A549 treated with AZD9567 at 1 μM for 4 hours (cell line): Measurements from ENCODE around the gene GRIN2D. TPM values are rescaled to one million over a fixed set of nuclear protein-coding genes. Genes with fewer than 3 reads are reported as not detected.

Experiments
- total RNA-seq: library from RNA; stranded (reverse); fragments of 200-300 nt; extraction: Qiagen RNA extraction; gene quantifications from 5 replicates; pipeline ENCODE4 v1.2.3, GENCODE V29; 2022; ENCODE audit not compliant: insufficient read depth

The GRIN2D gene
- 5.1 to 8.8 TPM (median 7.8 TPM) in 5 replicates for total RNA-seq

GRCh38 chr19:48393559-48394330 is at the start of gene GRIN2D:
TSS of gene GRIN2D (plus strand) at chr19:48393668. CDS start at chr19:48398393, 4,725 bp downstream.

GRCh38 chr19:48363810-48364597 is 29.5 kb upstream of the GRIN2D start, which contains the start of the genes SYNGR4 and TMEM143:
TSS of gene SYNGR4 (plus strand) at chr19:48364367. CDS start at chr19:48365843, 1,476 bp downstream.
TSS of gene TMEM143 (minus strand) at chr19:48363940. CDS start at chr19:48363920, 20 bp downstream.

GRCh38 chr19:48391100-48392005 is 2.1 kb upstream of the GRIN2D start, which contains the start of gene KDELR1:
TSS of gene KDELR1 (minus strand) at chr19:48391551. CDS start at chr19:48391358, 193 bp downstream.

Other genes with a start within 250 kb of the GRIN2D start
- 61.5 to 69.7 TPM (median 68.2 TPM) in 5 replicates for gene LIG1, start 223.3 kb upstream of the GRIN2D start, total RNA-seq
- gene ZSWIM9, start 223.0 kb upstream of the GRIN2D start, total RNA-seq: 4.5 to 7.5 TPM (median 7.4 TPM) in 5 replicates
- 14.7 to 29.8 TPM (median 15.2 TPM) in 5 replicates for gene CARD8, start 137.8 kb upstream of the GRIN2D start, total RNA-seq
- 5.8 to 10.1 TPM (median 6.0 TPM) in 5 replicates for gene ZNF114, start 123.6 kb upstream of the GRIN2D start, total RNA-seq
- gene EMP3, start 68.1 kb upstream of the GRIN2D start, total RNA-seq: 325 to 465 TPM (median 421 TPM) in 5 replicates
- 1.8 to 5.3 TPM (median 3.8 TPM) in 5 replicates for gene TMEM143, start 29.7 kb upstream of the GRIN2D start, total RNA-seq
- gene SYNGR4, start 29.3 kb upstream of the GRIN2D start, total RNA-seq: 2.4 to 6.0 TPM (median 3.0 TPM) in 5 replicates
- gene KDELR1, start 2.1 kb upstream of the GRIN2D start, total RNA-seq: 388 to 423 TPM (median 399 TPM) in 5 replicates
- 97.8 to 124 TPM (median 112 TPM) in 5 replicates for gene GRWD1, start 52.3 kb downstream of the GRIN2D start, total RNA-seq
- gene KCNJ14, start 61.9 kb downstream of the GRIN2D start, total RNA-seq: 1.1 to 2.5 TPM (median 1.3 TPM) in 4 of 5 replicates, not detected in the other
- 60.6 to 75.4 TPM (median 68.5 TPM) in 5 replicates for gene CYTH2, start 75.7 kb downstream of the GRIN2D start, total RNA-seq
- gene LMTK3, start 118.2 kb downstream of the GRIN2D start, total RNA-seq: 3.6 to 4.3 TPM (median 4.0 TPM) in 5 replicates
- gene SULT2B1, start 158.5 kb downstream of the GRIN2D start, total RNA-seq: 14.1 to 16.2 TPM (median 14.9 TPM) in 5 replicates
- not detected in 5 replicates for gene SPACA4, start 213.1 kb downstream of the GRIN2D start, total RNA-seq
- gene FAM83E, start 221.4 kb downstream of the GRIN2D start, total RNA-seq: 0.21 to 0.33 TPM (median 0.31 TPM) in 4 of 5 replicates, not detected in the other
- 3,115 to 3,428 TPM (median 3,246 TPM) in 5 replicates for gene RPL18, start 225.5 kb downstream of the GRIN2D start, total RNA-seq
- gene SPHK2, start 225.8 kb downstream of the GRIN2D start, total RNA-seq: 9.2 to 14.7 TPM (median 13.2 TPM) in 5 replicates
- 1.7 to 2.8 TPM (median 2.3 TPM) in 5 replicates for gene DBP, start 243.7 kb downstream of the GRIN2D start, total RNA-seq